OCI-LY1 (cell line): Measurements from ENCODE around the gene PTPRD.

Experiments used
- H2AFZ ChIP-seq: fragments of 200-600 bp; sonication (generic), shearing (Covaris generic); 2 replicates; pipeline ENCODE4 v1.6.0; 2014; ENCODE audit warnings: antibody characterized with exemption, mild to moderate bottlenecking, low read length
- H3F3A ChIP-seq: fragments of 200-600 bp; sonication (generic), shearing (Covaris generic); 2 replicates; pipeline ENCODE4 v1.6.0; 2014; ENCODE audit warnings: mild to moderate bottlenecking, antibody characterized with exemption, low read length, moderate library complexity; ENCODE audit not compliant: insufficient read depth
- H3K27ac ChIP-seq: fragments of 200-600 bp; sonication (generic); 2 replicates; pipeline ENCODE4 v1.5.1; 2014; ENCODE audit warnings: low read length, mixed run types, mild to moderate bottlenecking, low read depth; ENCODE audit not compliant: poor library complexity, severe bottlenecking
- H3K27me3 ChIP-seq: fragments of 200-600 bp; sonication (generic); 2 replicates; pipeline ENCODE4 v1.6.0; 2014; ENCODE audit warnings: antibody characterized with exemption, mild to moderate bottlenecking, low read length, moderate library complexity; ENCODE audit not compliant: insufficient read depth
- H3K36me3 ChIP-seq: fragments of 200-600 bp; sonication (generic); 2 replicates; pipeline ENCODE4 v1.6.1; 2014; ENCODE audit warnings: mild to moderate bottlenecking, antibody characterized with exemption, low read length, moderate library complexity, mixed read lengths; ENCODE audit not compliant: insufficient read depth
- H3K4me1 ChIP-seq: fragments of 200-600 bp; sonication (generic); 2 replicates; pipeline ENCODE4 v1.5.1; 2014; ENCODE audit warnings: mild to moderate bottlenecking, low read length, moderate library complexity; ENCODE audit not compliant: insufficient read depth, severe bottlenecking
- H3K4me2 ChIP-seq: fragments of 200-600 bp; sonication (generic), shearing (Covaris generic); 2 replicates; pipeline ENCODE4 v1.6.1; 2014; ENCODE audit warnings: low read length
- H3K4me3 ChIP-seq: fragments of 200-600 bp; sonication (generic); 2 replicates; pipeline ENCODE4 v1.5.1; 2014; ENCODE audit warnings: low read length, low read depth, mild to moderate bottlenecking, mixed read lengths; ENCODE audit not compliant: poor library complexity, severe bottlenecking
- H3K79me2 ChIP-seq: fragments of 200-600 bp; shearing (Covaris generic); 2 replicates; pipeline ENCODE4 v1.6.1; 2016; ENCODE audit warnings: mixed run types, low read length, mixed read lengths; ENCODE audit not compliant: insufficient read depth
- H3K9ac ChIP-seq: fragments of 200-600 bp; sonication (generic), shearing (Covaris generic); 2 replicates; pipeline ENCODE4 v1.6.1; 2014; ENCODE audit warnings: mild to moderate bottlenecking, low read length, mixed read lengths
- H3K9me2 ChIP-seq: fragments of 200-600 bp; sonication (generic), shearing (Covaris generic); 2 replicates; pipeline ENCODE4 v1.6.1; 2014; ENCODE audit warnings: low read depth, mild to moderate bottlenecking, low read length, mixed read lengths
- H3K9me3 ChIP-seq: fragments of 200-600 bp; shearing (Covaris generic); 2 replicates; pipeline ENCODE4 v1.6.1; 2014; ENCODE audit warnings: low read length, mixed read lengths
- H4K20me1 ChIP-seq: fragments of 200-600 bp; sonication (generic), shearing (Covaris generic); 2 replicates; pipeline ENCODE4 v1.6.0; 2016; ENCODE audit warnings: mild to moderate bottlenecking, low read length; ENCODE audit not compliant: insufficient read depth
- CTCF ChIP-seq: fragments of 200-600 bp; sonication (generic), shearing (Covaris generic); IDR thresholded peaks from 2 replicates; pipeline ENCODE4 v1.5.1; 2017; ENCODE audit warnings: mild to moderate bottlenecking, antibody characterized with exemption, low read length, moderate library complexity, mixed read lengths
- EZH2 ChIP-seq: fragments of 200-600 bp; sonication (generic), shearing (Covaris generic); IDR thresholded peaks from 2 replicates; pipeline ENCODE4 v1.8.0; 2017; ENCODE audit warnings: borderline replicate concordance, mixed run types, mild to moderate bottlenecking, antibody characterized with exemption, low read length, moderate library complexity, mixed read lengths

PTPRD gene

GRCh38 chr9:9674461-9674860, 938.3 kb downstream of the PTPRD start:
- H4K20me1 ChIP-seq: no peaks in the 10 kb centered on the region
- H2AFZ ChIP-seq: no peak overlapping the region; the same call in 1 of the 2 replicates
- no peaks in the 10 kb centered on the region for H3K4me1 ChIP-seq
- no peak overlapping the region for H3K4me3 ChIP-seq
- H3K27me3 ChIP-seq: no peaks in the 10 kb centered on the region
- no peaks in the 10 kb centered on the region for H3K36me3 ChIP-seq
- no peaks in the 10 kb centered on the region; the same call in 1 of the 2 replicates for H3K9me3 ChIP-seq
- no peaks in the 10 kb centered on the region for H3K9me2 ChIP-seq
- TF ChIP-seq EZH2 (no peak), CTCF (no peak)
- H3F3A ChIP-seq: no peaks in the 10 kb centered on the region
- H3K4me2 ChIP-seq: no peak overlapping the region
- no peak overlapping the region for H3K9ac ChIP-seq
- no peaks in the 10 kb centered on the region for H3K79me2 ChIP-seq
- no peak overlapping the region for H3K27ac ChIP-seq

- no peaks in the 10 kb centered on the region for H3K27me3 ChIP-seq
- no peaks in the 10 kb centered on the region for H4K20me1 ChIP-seq
- H3K9me3 ChIP-seq: no peaks in the 10 kb centered on the region; the same call in 1 of the 2 replicates
- H3F3A ChIP-seq: no peaks in the 10 kb centered on the region
- H3K4me3 ChIP-seq: no peak overlapping the region
- no peaks in the 10 kb centered on the region for H3K36me3 ChIP-seq
- no peaks in the 10 kb centered on the region for H3K9me2 ChIP-seq
- H3K9ac ChIP-seq: no peak overlapping the region
- no peaks in the 10 kb centered on the region for H3K79me2 ChIP-seq
- no peak overlapping the region for H3K4me2 ChIP-seq
- TF ChIP-seq CTCF (no peak), EZH2 (no peak)
- H3K4me1 ChIP-seq: no peaks in the 10 kb centered on the region
- H3K27ac ChIP-seq: no peak overlapping the region
- no peak overlapping the region for H2AFZ ChIP-seq
These were observed 942.3 kb downstream of the PTPRD start for GRCh38 chr9:9670454-9670853.

- H2AFZ ChIP-seq: no peak overlapping the region
- H3K36me3 ChIP-seq: peaks cover 2% of the 10 kb centered on the region; the same call in 1 of the 2 replicates
- H3F3A ChIP-seq: no peaks in the 10 kb centered on the region
- H3K9ac ChIP-seq: no peak overlapping the region
- no peak overlapping the region for H3K4me3 ChIP-seq
- H3K79me2 ChIP-seq: no peaks in the 10 kb centered on the region
- H3K4me1 ChIP-seq: peaks cover 83% of the 10 kb centered on the region
- peak overlapping the region; percentile 75 for H3K27ac ChIP-seq
- H3K9me3 ChIP-seq: no peaks in the 10 kb centered on the region
- no peak for TF ChIP-seq EZH2
- no peak for TF ChIP-seq CTCF
- H3K4me2 ChIP-seq: no peak overlapping the region
- H3K9me2 ChIP-seq: no peaks in the 10 kb centered on the region
- no peaks in the 10 kb centered on the region for H3K27me3 ChIP-seq
- no peaks in the 10 kb centered on the region for H4K20me1 ChIP-seq
These were observed 967.8 kb downstream of the PTPRD start for GRCh38 chr9:9645006-9645405.
